ENCODE measurements around the gene RBM15B.
A peak's percentile ranks its signal among the peaks of the same experiment; 100 is the strongest.

Gene RBM15B

DNA sequence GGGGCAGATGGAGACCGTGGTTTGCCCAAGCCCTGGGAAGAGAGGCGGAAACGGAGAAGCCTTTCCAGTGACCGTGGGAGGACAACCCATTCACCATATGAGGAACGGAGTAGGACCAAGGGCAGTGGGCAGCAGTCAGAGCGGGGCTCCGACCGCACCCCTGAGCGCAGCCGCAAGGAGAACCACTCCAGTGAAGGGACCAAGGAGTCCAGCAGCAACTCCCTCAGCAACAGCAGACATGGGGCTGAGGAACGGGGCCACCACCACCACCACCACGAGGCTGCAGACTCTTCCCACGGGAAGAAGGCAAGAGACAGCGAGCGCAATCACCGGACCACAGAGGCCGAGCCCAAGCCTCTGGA lies 2.0 kb downstream of the RBM15B start:
- Mint-ChIP-seq H3K27ac (peak overlapping the region; percentile 61), H3K36me3 (ENCODE audit: low read depth) (peaks cover 60% of the 10 kb centered on the region), H3K4me1 (peaks cover 55% of the 10 kb centered on the region), H3K27me3 (ENCODE audit: low read depth, poor library complexity) (no peaks in the 10 kb centered on the region), H3K4me3 (peak overlapping the region; percentile 84), H3K9me3 (peaks cover 23% of the 10 kb centered on the region)
- TF ChIP-seq, protein P1, sequence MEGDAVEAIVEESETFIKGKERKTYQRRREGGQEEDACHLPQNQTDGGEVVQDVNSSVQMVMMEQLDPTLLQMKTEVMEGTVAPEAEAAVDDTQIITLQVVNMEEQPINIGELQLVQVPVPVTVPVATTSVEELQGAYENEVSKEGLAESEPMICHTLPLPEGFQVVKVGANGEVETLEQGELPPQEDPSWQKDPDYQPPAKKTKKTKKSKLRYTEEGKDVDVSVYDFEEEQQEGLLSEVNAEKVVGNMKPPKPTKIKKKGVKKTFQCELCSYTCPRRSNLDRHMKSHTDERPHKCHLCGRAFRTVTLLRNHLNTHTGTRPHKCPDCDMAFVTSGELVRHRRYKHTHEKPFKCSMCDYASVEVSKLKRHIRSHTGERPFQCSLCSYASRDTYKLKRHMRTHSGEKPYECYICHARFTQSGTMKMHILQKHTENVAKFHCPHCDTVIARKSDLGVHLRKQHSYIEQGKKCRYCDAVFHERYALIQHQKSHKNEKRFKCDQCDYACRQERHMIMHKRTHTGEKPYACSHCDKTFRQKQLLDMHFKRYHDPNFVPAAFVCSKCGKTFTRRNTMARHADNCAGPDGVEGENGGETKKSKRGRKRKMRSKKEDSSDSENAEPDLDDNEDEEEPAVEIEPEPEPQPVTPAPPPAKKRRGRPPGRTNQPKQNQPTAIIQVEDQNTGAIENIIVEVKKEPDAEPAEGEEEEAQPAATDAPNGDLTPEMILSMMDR (IDR thresholded peaks at IDR 0.05) = no peak
- DNase-seq = no peak

DNA sequence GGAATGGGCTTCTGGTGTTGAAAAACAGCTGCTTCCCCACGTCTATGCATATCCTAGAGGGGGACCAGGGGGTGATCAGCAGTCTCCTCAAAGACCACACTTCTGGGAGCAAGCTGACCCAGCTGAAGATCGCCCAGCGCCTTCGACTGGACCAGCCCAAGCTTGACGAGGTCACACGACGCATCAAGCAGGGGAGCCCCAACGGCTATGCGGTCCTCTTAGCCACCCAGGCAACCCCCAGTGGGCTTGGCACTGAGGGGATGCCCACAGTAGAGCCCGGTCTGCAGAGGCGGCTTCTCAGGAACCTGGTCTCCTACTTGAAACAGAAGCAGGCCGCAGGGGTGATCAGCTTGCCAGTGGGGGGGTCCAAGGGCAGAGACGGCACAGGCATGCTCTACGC lies 2.5 kb downstream of the RBM15B start:
- TF ChIP-seq, protein P1 (IDR thresholded peaks at IDR 0.05) = no peak
- peaks cover 56% of the 10 kb centered on the region for H3K36me3 Mint-ChIP-seq (ENCODE audit: low read depth)
- peaks cover 23% of the 10 kb centered on the region for H3K9me3 Mint-ChIP-seq
- no peak for DNase-seq
- H3K27ac Mint-ChIP-seq = peak overlapping the region; percentile 79
- peaks cover 51% of the 10 kb centered on the region for H3K4me1 Mint-ChIP-seq
- peak overlapping the region; percentile 75 for H3K4me3 Mint-ChIP-seq
- H3K27me3 Mint-ChIP-seq (ENCODE audit: low read depth, poor library complexity) = no peaks in the 10 kb centered on the region

- TF ChIP-seq, protein P1 (IDR thresholded peaks at IDR 0.05) = no peak
- DNase-seq = no peak
- peaks cover 23% of the 10 kb centered on the region for H3K9me3 Mint-ChIP-seq
- H3K36me3 Mint-ChIP-seq (ENCODE audit: low read depth) = peaks cover 46% of the 10 kb centered on the region
- H3K4me1 Mint-ChIP-seq = peaks cover 42% of the 10 kb centered on the region
- H3K27me3 Mint-ChIP-seq (ENCODE audit: low read depth, poor library complexity) = no peaks in the 10 kb centered on the region
- H3K4me3 Mint-ChIP-seq = peak overlapping the region; percentile 75
- peak overlapping the region; percentile 78 for H3K27ac Mint-ChIP-seq
These were observed 3.5 kb downstream of the RBM15B start for GRCh38 chr3:51394541-51394940.

GRCh38 chr3:51395493-51396213 lies 4.6 kb downstream of the RBM15B start:
- H3K4me1 Mint-ChIP-seq = peaks cover 41% of the 10 kb centered on the region

DNA sequence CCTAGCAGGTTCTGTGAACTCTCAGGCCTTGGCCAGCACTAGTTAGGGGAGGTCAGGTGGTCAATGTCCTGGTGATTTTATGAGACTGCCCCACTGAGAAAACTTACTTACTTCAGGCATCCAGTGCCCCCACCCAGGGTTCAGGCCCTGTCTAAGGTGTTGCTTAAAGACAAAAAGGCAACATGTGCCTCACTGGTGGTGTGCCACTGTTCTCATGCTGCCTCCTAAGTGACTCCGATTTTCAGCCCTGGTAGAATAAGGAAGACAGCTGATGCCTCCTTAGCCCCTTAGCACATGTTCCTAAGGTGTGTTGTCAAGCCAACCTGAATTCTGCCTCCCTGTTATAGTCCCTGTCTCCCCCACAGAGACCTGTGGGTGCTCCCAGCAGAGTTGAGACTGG lies 5.3 kb downstream of the RBM15B start:
- Mint-ChIP-seq H3K4me3 (no peak overlapping the region), H3K27me3 (ENCODE audit: low read depth, poor library complexity) (no peaks in the 10 kb centered on the region), H3K36me3 (ENCODE audit: low read depth) (peaks cover 55% of the 10 kb centered on the region), H3K4me1 (peaks cover 41% of the 10 kb centered on the region), H3K27ac (peak overlapping the region; percentile 94), H3K9me3 (peaks cover 23% of the 10 kb centered on the region)
- TF ChIP-seq, protein P1 (IDR thresholded peaks at IDR 0.05) = no peak
- no peak for DNase-seq

More at GRCh38 chr3:51395493-51396213, 4.6 kb downstream of the RBM15B start:
- TF ChIP-seq, protein P1 (IDR thresholded peaks at IDR 0.05) = no peak
- Mint-ChIP-seq H3K36me3 (ENCODE audit: low read depth) (peaks cover 54% of the 10 kb centered on the region), H3K27ac (peak overlapping the region; percentile 94), H3K9me3 (peaks cover 23% of the 10 kb centered on the region), H3K4me3 (no peak overlapping the region), H3K27me3 (ENCODE audit: low read depth, poor library complexity) (no peaks in the 10 kb centered on the region)
- DNase-seq = no peak

DNA sequence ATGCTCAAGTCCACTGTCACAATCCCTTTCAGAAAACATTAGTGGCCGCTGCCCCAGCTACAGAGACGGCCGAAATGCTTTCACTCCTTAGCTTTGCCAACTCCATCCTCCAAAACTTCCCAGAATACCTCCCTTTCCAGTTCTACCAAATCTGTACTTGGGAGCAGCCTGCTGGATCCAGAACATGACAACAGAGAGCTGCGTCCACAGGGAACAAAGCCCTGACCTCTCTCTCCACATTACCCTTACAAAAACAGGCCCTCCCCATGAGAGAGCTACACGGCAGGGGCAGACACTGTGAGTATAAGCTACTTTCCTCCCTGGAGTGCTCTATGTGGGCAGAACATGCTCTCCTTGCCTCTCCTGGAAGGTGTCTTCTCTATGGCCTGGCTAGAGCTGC lies 6.3 kb downstream of the RBM15B start:
- Mint-ChIP-seq H3K27ac (peak overlapping the region; percentile 94), H3K36me3 (ENCODE audit: low read depth) (peaks cover 56% of the 10 kb centered on the region), H3K4me3 (no peak overlapping the region)

More for the DNA sequence above, 6.3 kb downstream of the RBM15B start:
- Mint-ChIP-seq H3K27me3 (ENCODE audit: low read depth, poor library complexity) (no peaks in the 10 kb centered on the region), H3K9me3 (peaks cover 23% of the 10 kb centered on the region), H3K4me1 (peaks cover 41% of the 10 kb centered on the region)
- TF ChIP-seq, protein P1 (IDR thresholded peaks at IDR 0.05) = no peak
- no peak for DNase-seq
